Uterus (tissue), 4 donors: Measurements from ENCODE around the gene CHST10. TPM values are rescaled to one million over a fixed set of nuclear protein-coding genes. Genes with fewer than 3 reads are reported as not detected.

ENCODE experiments used
- small RNA-seq: library from RNA; depleted of rRNA; stranded (forward); fragments of <200 nt; gene quantifications from one replicate; pipeline ENCODE3, GENCODE V24; 2016
- total RNA-seq, 4 donors: library from RNA; depleted of rRNA in 3 of 4; stranded (reverse); fragments of >200 nt in 3 of 4; gene quantifications; one replicate each; pipeline versions ENCODE4 v1.1.0 to v1.2.4, GENCODE V29; 2014 to 2023
- donor health status: DM: yes; HTN: yes; CAD: no.

CHST10 gene
- total RNA-seq, 4 donors from 2014 or later, result 0.88 to 38.4 (median 18.9) TPM

Small RNA genes within 50 kb of the gene (small RNA-seq; reads per million reads assigned to genes)
- gene AC012493.2 (not detected), gene AC012493.3 (not detected)

Other genes with a start within 250 kb of the CHST10 start
- 100 to 1,000 TPM in 1 of 4 donors, 10 to 100 TPM in 3; 27.9 to 188 (median 58.5) TPM for gene LONRF2, start 95.2 kb downstream of the CHST10 start, total RNA-seq
- gene NMS, start 52.8 kb upstream of the CHST10 start, total RNA-seq, result not detected
- 10 to 100 TPM in 2 of 4 donors, 1 to 10 TPM in 2; 3.8 to 24.1 (median 14.9) TPM for gene PDCL3, start 145.3 kb upstream of the CHST10 start, total RNA-seq